ENCODE measurements around the gene SDK1. TPM values are rescaled to one million over a fixed set of nuclear protein-coding genes. Genes with fewer than 3 reads are reported as not detected.

SDK1 gene, protein sequence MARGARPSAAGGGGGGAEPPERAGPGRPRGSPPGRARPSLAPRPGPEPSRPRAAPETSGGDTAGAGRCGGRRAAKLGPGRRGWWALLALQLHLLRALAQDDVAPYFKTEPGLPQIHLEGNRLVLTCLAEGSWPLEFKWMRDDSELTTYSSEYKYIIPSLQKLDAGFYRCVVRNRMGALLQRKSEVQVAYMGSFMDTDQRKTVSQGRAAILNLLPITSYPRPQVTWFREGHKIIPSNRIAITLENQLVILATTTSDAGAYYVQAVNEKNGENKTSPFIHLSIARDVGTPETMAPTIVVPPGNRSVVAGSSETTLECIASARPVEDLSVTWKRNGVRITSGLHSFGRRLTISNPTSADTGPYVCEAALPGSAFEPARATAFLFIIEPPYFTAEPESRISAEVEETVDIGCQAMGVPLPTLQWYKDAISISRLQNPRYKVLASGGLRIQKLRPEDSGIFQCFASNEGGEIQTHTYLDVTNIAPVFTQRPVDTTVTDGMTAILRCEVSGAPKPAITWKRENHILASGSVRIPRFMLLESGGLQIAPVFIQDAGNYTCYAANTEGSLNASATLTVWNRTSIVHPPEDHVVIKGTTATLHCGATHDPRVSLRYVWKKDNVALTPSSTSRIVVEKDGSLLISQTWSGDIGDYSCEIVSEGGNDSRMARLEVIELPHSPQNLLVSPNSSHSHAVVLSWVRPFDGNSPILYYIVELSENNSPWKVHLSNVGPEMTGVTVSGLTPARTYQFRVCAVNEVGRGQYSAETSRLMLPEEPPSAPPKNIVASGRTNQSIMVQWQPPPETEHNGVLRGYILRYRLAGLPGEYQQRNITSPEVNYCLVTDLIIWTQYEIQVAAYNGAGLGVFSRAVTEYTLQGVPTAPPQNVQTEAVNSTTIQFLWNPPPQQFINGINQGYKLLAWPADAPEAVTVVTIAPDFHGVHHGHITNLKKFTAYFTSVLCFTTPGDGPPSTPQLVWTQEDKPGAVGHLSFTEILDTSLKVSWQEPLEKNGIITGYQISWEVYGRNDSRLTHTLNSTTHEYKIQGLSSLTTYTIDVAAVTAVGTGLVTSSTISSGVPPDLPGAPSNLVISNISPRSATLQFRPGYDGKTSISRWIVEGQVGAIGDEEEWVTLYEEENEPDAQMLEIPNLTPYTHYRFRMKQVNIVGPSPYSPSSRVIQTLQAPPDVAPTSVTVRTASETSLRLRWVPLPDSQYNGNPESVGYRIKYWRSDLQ (N-terminal part only)
- total RNA-seq (under 1 TPM; 0.42 to 0.47 TPM), polyA plus RNA-seq (under 1 TPM; 0.12 to 0.29 TPM)

DNA sequence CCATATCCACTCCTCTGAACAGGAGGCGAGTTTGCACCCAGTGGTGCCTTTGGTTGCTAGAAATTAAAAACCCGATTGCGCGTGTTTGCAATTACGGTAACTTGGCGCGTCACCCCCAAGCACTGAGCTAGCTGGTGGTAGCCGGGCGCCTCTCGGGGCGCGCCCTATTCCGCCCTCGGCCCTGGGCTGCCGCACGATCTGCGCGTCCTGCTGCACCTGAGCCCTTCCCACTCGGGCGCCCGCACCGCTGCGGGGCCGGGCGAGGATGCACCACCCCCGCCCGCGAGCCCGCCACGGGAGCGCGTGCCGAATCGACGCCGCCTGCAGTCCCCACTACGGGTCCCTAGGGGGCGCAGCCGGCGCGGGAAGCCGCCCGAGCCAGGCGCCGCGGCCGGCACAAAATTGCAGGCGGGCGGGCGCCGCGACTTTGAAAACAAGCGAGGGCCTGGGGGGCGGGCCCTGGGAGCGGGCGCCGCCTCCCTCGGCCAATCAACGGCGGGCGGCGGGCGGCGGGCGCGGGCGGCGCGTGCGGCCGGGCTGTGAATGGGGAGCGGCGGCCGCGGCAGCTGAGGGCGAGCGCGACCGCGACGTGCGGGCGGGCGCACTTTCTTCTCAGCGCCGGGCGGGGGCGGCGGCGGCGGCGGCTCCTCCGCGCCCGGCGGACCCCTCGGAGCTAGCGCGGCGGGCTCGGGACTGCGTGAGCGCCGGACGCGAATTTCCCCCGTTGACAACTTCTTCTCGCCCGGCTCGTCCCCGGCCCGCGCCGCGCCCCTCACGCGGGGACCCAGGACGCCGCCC lies at the start of gene SDK1:
SDK1 (plus strand) TSS at position 602 of the 798 bp plus-strand sequence. CDS start 335 bp downstream, outside the sequence.
- H3K4me1 ChIP-seq (ENCODE audit: control insufficient read depth in 4 of 4, insufficient read depth in 4 of 4, low read length in 3 of 4) = peaks cover 8 to 15% (median 11%) of the 10 kb centered on the region in 4 donors
- no peak within 1 kb of the TSS for H3K27ac ChIP-seq (ENCODE audit: low read depth in 1 of 2, low read length in 2 of 2)
- no peaks in the 10 kb centered on the region for H3K9me3 ChIP-seq (ENCODE audit: control insufficient read depth in 4 of 4, low read length in 3 of 4)
- peaks cover 0 to 4% (median 0%) of the 10 kb centered on the region in 4 donors for H3K27me3 ChIP-seq (ENCODE audit: control insufficient read depth in 4 of 4, insufficient read depth in 4 of 4, low read length in 3 of 4)
- under 1% methylated on average over 119 of the region's 119 CpGs for WGBS
- H3K36me3 ChIP-seq (ENCODE audit: control insufficient read depth in 4 of 4, insufficient read depth in 3 of 4, low read depth in 1 of 4, low read length in 3 of 4) = no peaks in the 10 kb centered on the region
- peak; percentile 88 for DNase-seq (ENCODE audit: low spot score)
- no peak within 1 kb of the TSS for H3K9ac ChIP-seq (ENCODE audit: low read depth in 1 of 2, low read length in 2 of 2)
- peak within 1 kb of the TSS; percentile 5 to 76 (median 45) for H3K4me3 ChIP-seq (ENCODE audit: low read depth in 1 of 3, low read length in 3 of 3)
- TF ChIP-seq TAF1 (conservative IDR thresholded peaks at IDR 0.05) = no peak
- TF ChIP-seq RAD21 (IDR thresholded peaks at IDR 0.05) = peak; percentile 63 to 72
- TF ChIP-seq, protein P1, sequence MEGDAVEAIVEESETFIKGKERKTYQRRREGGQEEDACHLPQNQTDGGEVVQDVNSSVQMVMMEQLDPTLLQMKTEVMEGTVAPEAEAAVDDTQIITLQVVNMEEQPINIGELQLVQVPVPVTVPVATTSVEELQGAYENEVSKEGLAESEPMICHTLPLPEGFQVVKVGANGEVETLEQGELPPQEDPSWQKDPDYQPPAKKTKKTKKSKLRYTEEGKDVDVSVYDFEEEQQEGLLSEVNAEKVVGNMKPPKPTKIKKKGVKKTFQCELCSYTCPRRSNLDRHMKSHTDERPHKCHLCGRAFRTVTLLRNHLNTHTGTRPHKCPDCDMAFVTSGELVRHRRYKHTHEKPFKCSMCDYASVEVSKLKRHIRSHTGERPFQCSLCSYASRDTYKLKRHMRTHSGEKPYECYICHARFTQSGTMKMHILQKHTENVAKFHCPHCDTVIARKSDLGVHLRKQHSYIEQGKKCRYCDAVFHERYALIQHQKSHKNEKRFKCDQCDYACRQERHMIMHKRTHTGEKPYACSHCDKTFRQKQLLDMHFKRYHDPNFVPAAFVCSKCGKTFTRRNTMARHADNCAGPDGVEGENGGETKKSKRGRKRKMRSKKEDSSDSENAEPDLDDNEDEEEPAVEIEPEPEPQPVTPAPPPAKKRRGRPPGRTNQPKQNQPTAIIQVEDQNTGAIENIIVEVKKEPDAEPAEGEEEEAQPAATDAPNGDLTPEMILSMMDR (IDR thresholded peaks at IDR 0.05; ENCODE audit: low read depth, low read length, missing input control) = peak; percentile 92

DNA sequence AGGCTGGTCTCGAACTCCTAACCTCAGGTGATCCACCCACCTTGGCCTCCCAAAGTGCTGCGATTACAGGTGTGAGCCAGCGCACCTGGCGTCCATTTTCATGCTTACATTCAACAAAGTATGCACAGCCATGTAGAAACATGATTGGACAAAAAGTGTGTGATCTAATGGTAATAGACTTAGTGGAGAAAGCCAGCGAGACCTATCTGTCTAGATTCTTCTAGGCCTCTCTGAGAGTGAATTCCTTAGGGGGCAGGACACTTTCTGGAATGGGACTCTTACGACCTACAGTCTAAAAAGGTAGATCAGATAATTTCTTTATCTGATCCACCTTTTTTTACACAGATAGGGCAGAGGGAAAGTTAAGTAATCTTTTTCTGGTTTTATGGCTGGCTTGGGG lies 46.3 kb upstream of the SDK1 start:
- Histone ChIP-seq H3K4me3 (ENCODE audit: low read depth in 1 of 3, low read length in 3 of 3) (no peak overlapping the region), H3K4me1 (ENCODE audit: control insufficient read depth in 4 of 4, insufficient read depth in 4 of 4, low read length in 3 of 4) (no peaks in the 10 kb centered on the region), H3K9me3 (ENCODE audit: control insufficient read depth in 4 of 4, low read length in 3 of 4) (no peaks in the 10 kb centered on the region), H3K27ac (ENCODE audit: low read depth in 1 of 2, low read length in 2 of 2) (no peak overlapping the region), H3K27me3 (ENCODE audit: control insufficient read depth in 4 of 4, insufficient read depth in 4 of 4, low read length in 3 of 4) (peaks cover 0 to under 1% (median 0%) of the 10 kb centered on the region in 4 donors), H3K36me3 (ENCODE audit: control insufficient read depth in 4 of 4, insufficient read depth in 3 of 4, low read depth in 1 of 4, low read length in 3 of 4) (no peaks in the 10 kb centered on the region), H3K9ac (ENCODE audit: low read depth in 1 of 2, low read length in 2 of 2) (no peak overlapping the region)
- WGBS = 89% methylated on average over 6 of the region's 6 CpGs
- TF ChIP-seq HNF4G (IDR thresholded peaks at IDR 0.05) (no peak), JUND (IDR thresholded peaks at IDR 0.05) (no peak), TAF1 (conservative IDR thresholded peaks at IDR 0.05) (no peak), NR2F2 (IDR thresholded peaks at IDR 0.05) (no peak), FOXA2 (IDR thresholded peaks at IDR 0.05) (no peak), RAD21 (IDR thresholded peaks at IDR 0.05) (no peak), FOXA1 (IDR thresholded peaks at IDR 0.05) (no peak), RXRA (IDR thresholded peaks at IDR 0.05) (no peak), HNF4A (conservative IDR thresholded peaks at IDR 0.05) (no peak), SP1 (IDR thresholded peaks at IDR 0.05) (no peak), GABPA (IDR thresholded peaks at IDR 0.05 in 1 of 2, conservative IDR thresholded peaks at IDR 0.05 in 1 of 2) (no peak), EGR1 (IDR thresholded peaks at IDR 0.05; ENCODE audit: low read depth in 2 of 2) (no peak), YY1 (IDR thresholded peaks at IDR 0.05) (no peak)
- TF ChIP-seq, protein P1 (IDR thresholded peaks at IDR 0.05; ENCODE audit: low read depth, low read length, missing input control) = no peak
- TF ChIP-seq, protein P2, sequence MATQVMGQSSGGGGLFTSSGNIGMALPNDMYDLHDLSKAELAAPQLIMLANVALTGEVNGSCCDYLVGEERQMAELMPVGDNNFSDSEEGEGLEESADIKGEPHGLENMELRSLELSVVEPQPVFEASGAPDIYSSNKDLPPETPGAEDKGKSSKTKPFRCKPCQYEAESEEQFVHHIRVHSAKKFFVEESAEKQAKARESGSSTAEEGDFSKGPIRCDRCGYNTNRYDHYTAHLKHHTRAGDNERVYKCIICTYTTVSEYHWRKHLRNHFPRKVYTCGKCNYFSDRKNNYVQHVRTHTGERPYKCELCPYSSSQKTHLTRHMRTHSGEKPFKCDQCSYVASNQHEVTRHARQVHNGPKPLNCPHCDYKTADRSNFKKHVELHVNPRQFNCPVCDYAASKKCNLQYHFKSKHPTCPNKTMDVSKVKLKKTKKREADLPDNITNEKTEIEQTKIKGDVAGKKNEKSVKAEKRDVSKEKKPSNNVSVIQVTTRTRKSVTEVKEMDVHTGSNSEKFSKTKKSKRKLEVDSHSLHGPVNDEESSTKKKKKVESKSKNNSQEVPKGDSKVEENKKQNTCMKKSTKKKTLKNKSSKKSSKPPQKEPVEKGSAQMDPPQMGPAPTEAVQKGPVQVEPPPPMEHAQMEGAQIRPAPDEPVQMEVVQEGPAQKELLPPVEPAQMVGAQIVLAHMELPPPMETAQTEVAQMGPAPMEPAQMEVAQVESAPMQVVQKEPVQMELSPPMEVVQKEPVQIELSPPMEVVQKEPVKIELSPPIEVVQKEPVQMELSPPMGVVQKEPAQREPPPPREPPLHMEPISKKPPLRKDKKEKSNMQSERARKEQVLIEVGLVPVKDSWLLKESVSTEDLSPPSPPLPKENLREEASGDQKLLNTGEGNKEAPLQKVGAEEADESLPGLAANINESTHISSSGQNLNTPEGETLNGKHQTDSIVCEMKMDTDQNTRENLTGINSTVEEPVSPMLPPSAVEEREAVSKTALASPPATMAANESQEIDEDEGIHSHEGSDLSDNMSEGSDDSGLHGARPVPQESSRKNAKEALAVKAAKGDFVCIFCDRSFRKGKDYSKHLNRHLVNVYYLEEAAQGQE (IDR thresholded peaks at IDR 0.05) = no peak
- TF ChIP-seq, protein P3, sequence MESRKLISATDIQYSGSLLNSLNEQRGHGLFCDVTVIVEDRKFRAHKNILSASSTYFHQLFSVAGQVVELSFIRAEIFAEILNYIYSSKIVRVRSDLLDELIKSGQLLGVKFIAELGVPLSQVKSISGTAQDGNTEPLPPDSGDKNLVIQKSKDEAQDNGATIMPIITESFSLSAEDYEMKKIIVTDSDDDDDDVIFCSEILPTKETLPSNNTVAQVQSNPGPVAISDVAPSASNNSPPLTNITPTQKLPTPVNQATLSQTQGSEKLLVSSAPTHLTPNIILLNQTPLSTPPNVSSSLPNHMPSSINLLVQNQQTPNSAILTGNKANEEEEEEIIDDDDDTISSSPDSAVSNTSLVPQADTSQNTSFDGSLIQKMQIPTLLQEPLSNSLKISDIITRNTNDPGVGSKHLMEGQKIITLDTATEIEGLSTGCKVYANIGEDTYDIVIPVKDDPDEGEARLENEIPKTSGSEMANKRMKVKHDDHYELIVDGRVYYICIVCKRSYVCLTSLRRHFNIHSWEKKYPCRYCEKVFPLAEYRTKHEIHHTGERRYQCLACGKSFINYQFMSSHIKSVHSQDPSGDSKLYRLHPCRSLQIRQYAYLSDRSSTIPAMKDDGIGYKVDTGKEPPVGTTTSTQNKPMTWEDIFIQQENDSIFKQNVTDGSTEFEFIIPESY (IDR thresholded peaks at IDR 0.05) = no peak
- DNase-seq (ENCODE audit: low spot score) = no peak

Measured in liver (tissue), 9 donors.